GM19455 (cell line): ENCODE data around the gene MAPK10.
"Not testable (repeated sequence)": the region's sequence is repeated elsewhere in the genome, so short reads cannot be mapped to it uniquely, and the experiment has no call there.

ENCODE experiments used
- ATAC-seq: cut with Tn5 transposase; IDR thresholded peaks from one replicate; pipeline ENCODE4 v1.9.1; 2021; ENCODE audit not compliant: unreplicated experiment

MAPK10 gene

GRCh38 chr4:86114563-86114962, 245.3 kb downstream of the MAPK10 start:
- ATAC-seq = no peak

- ATAC-seq = no peak
Measured at GRCh38 chr4:86108834-86109233, 251.0 kb downstream of the MAPK10 start.

- ATAC-seq = no peak
Measured at GRCh38 chr4:86108137-86108536, 251.7 kb downstream of the MAPK10 start.

GRCh38 chr4:86107112-86107511, 252.7 kb downstream of the MAPK10 start:
- no peak for ATAC-seq

GRCh38 chr4:86106475-86106874, 253.4 kb downstream of the MAPK10 start:
- no peak for ATAC-seq

- no peak for ATAC-seq
Measured at GRCh38 chr4:86101841-86102240, 258.0 kb downstream of the MAPK10 start.

- no peak for ATAC-seq
Measured at GRCh38 chr4:86101410-86101809, 258.4 kb downstream of the MAPK10 start.

- no peak for ATAC-seq
Measured at GRCh38 chr4:86100539-86101215, 259.2 kb downstream of the MAPK10 start.

- no peak for ATAC-seq
Measured at GRCh38 chr4:86099348-86099747, 260.5 kb downstream of the MAPK10 start.

GRCh38 chr4:86098691-86099090, 261.2 kb downstream of the MAPK10 start:
- ATAC-seq = no peak

- ATAC-seq = no peak
Measured at GRCh38 chr4:86096373-86096772, 263.5 kb downstream of the MAPK10 start.

- no peak for ATAC-seq
Measured at GRCh38 chr4:86092684-86093083, 267.2 kb downstream of the MAPK10 start.

GRCh38 chr4:86091201-86091600, 268.7 kb downstream of the MAPK10 start:
- no peak for ATAC-seq

- ATAC-seq = no peak
Measured at GRCh38 chr4:86089781-86090323, 270.0 kb downstream of the MAPK10 start.

- no peak for ATAC-seq
Measured at GRCh38 chr4:86089053-86089452, 270.8 kb downstream of the MAPK10 start.

- ATAC-seq = not testable (repeated sequence)
Measured at GRCh38 chr4:86075796-86076195, 284.1 kb downstream of the MAPK10 start.

- no peak for ATAC-seq
Measured at GRCh38 chr4:86060341-86060740, 299.5 kb downstream of the MAPK10 start.

- no peak for ATAC-seq
Measured at GRCh38 chr4:86058621-86059020, 301.2 kb downstream of the MAPK10 start.

- no peak for ATAC-seq
Measured at GRCh38 chr4:86055898-86056297, 304.0 kb downstream of the MAPK10 start.

- no peak for ATAC-seq
Measured at GRCh38 chr4:86054286-86055032, 305.4 kb downstream of the MAPK10 start.

GRCh38 chr4:86050496-86050895, 309.4 kb downstream of the MAPK10 start:
- no peak for ATAC-seq

GRCh38 chr4:86048426-86048825, 311.4 kb downstream of the MAPK10 start:
- ATAC-seq = no peak
